ENCODE measurements around the gene SERAC1.

DNA sequence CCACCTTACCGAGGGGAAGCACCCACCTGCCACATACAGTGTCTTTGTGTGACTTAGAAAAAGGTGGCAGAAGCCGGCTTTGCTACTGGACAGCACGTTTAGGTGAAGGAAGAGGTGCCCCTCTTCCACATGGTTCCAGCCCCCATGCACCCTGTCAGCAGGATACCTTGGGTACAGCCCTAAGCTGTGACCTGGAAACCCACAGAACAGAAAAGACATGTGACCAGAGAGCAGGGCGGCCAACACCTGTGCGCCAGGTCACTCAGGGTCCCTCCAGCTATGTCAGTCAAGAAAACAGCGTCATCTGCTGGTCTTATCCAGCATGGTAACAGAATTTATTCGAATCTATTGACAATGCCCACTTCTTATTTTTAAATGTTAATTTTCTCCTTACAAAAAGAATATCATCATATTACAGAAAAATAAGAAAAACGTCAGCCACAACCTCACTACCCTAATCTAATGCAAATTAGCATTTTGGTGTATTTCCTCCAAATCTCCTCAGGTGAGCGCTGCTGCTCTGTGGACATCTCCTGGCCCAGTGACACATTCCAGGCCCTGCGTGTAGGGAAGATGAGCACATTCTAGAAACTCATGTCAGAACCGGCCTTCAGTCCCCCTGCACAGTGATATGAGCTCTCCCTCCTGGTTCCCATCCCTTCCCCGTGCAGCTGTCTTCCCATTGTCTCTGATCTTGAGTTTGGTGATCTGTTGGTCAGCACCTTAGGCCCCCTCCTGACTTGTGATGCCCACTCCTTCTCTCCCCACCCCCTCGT is 37.3 kb upstream of the SERAC1 start:
- TF ChIP-seq, protein P1, sequence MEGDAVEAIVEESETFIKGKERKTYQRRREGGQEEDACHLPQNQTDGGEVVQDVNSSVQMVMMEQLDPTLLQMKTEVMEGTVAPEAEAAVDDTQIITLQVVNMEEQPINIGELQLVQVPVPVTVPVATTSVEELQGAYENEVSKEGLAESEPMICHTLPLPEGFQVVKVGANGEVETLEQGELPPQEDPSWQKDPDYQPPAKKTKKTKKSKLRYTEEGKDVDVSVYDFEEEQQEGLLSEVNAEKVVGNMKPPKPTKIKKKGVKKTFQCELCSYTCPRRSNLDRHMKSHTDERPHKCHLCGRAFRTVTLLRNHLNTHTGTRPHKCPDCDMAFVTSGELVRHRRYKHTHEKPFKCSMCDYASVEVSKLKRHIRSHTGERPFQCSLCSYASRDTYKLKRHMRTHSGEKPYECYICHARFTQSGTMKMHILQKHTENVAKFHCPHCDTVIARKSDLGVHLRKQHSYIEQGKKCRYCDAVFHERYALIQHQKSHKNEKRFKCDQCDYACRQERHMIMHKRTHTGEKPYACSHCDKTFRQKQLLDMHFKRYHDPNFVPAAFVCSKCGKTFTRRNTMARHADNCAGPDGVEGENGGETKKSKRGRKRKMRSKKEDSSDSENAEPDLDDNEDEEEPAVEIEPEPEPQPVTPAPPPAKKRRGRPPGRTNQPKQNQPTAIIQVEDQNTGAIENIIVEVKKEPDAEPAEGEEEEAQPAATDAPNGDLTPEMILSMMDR (IDR thresholded peaks at IDR 0.05; ENCODE audit: insufficient read depth, low read depth, low read length), result peak; percentile 43
- no peak for TF ChIP-seq EZH2 (IDR thresholded peaks at IDR 0.05; ENCODE audit: insufficient read depth, low read length)

Data from astrocyte (in vitro differentiated cells and primary cell).